Stimulated activated effector memory CD8-positive, alpha-beta T cell treated with anti-CD3 and anti-CD28 coated beads, Interleukin-12 subunit alpha, Interleukin-12 subunit beta, amount 100 ng/mL, for 72 hours (primary cell): ENCODE data around the gene FRMD8.
A peak's percentile ranks its signal among the peaks of the same experiment; 100 is the strongest.

ENCODE experiments used
- ATAC-seq: fragments of 150-1000 bp; cut with Tn5 transposase; 2 replicates; pipeline ENCODE4 v1.10.0; 2021
- DNase-seq, 2 donors: peaks; one replicate each; pipeline ENCODE4 v3.0.0; 2021 to 2022; ENCODE audit warnings: low spot score in 2 of 2
- H3K27ac Mint-ChIP-seq: one replicate; pipeline ENCODE4 v1.8.0; 2022; ENCODE audit warnings: mild to moderate bottlenecking, mixed read lengths
- H3K36me3 Mint-ChIP-seq: one replicate; pipeline ENCODE4 v1.8.0; 2022; ENCODE audit warnings: mild to moderate bottlenecking, mixed read lengths
- H3K4me1 Mint-ChIP-seq: one replicate; pipeline ENCODE4 v1.8.0; 2022; ENCODE audit warnings: mixed read lengths
- H3K4me3 Mint-ChIP-seq: one replicate; pipeline ENCODE4 v1.8.0; 2022; ENCODE audit warnings: mild to moderate bottlenecking, mixed read lengths
- H3K9me3 Mint-ChIP-seq: one replicate; pipeline ENCODE4 v1.8.0; 2022; ENCODE audit warnings: mixed read lengths

Gene FRMD8

DNA sequence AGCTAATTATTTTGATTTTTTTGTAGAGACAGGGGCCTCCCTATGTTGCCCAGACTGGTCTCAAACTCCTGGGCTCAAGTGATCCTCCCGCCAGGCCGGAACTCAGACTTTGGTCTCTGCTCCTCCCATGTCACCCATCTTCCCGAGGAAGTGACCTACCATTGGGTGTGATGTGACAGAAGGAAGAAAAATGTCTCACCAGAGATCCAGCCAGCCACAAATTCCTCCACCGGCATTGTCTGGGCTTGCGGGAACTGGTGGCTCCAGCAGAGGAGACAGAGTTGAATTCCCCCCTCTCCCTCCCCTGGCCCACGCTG lies 4.8 kb upstream of the FRMD8 start:
- DNase-seq (no peak), ATAC-seq (no peak)
- H3K36me3 Mint-ChIP-seq, result peaks cover 25% of the 10 kb centered on the region
- peak overlapping the region; percentile 92 for H3K4me3 Mint-ChIP-seq
- peak overlapping the region; percentile 95 for H3K27ac Mint-ChIP-seq
- peaks cover 49% of the 10 kb centered on the region for H3K4me1 Mint-ChIP-seq
- H3K9me3 Mint-ChIP-seq, result no peaks in the 10 kb centered on the region

DNA sequence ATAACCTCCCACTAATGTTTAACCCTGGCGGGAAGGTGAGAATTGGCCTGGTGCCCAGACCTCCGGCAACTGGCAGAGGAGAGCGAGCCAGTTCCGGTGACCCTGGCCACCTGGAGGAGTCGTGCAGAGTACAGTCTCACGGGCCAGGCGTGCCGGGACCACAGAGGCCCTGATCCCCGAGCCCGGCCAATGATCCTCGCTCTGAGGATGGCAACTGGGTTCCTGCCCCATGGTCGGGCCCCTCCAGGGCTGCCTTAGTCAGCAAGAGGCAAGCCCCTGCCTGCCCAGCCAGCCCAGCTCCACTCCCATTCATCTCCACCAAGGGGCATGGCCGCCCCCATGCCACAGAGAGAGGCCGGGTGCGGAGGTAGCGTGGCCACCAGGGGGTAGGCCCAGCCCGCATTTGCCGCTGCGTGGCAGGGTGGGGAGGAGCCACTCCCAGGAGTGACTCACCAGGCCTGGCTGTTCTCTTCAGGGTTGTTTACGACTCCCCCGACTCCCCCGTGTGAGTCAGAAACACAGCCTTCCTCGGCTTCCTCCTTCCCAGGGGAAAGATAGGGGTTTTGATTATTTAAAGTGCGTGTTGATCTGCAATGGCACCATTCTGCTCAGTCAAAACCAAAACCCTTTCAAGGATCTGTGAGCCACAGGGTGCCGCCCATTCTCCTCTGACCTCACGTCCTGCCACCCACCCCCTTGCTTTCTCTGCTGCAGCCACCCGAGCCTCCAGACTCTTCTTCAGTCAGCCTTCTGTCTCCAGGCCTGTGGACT lies 4.2 kb upstream of the FRMD8 start, which contains the start of gene SLC25A45:
Gene SLC25A45 (minus strand): TSS at position 614 of the 771 bp plus-strand sequence. CDS start 695 bp downstream, outside the sequence.
- H3K4me1 Mint-ChIP-seq, result peaks cover 53% of the 10 kb centered on the region
- H3K4me3 Mint-ChIP-seq, result peak within 1 kb of the TSS; percentile 92
- H3K9me3 Mint-ChIP-seq, result no peaks in the 10 kb centered on the region
- ATAC-seq (peak; percentile 91), DNase-seq (peak; percentile 83 to 96)
- H3K27ac Mint-ChIP-seq, result peak within 1 kb of the TSS; percentile 95
- peaks cover 26% of the 10 kb centered on the region for H3K36me3 Mint-ChIP-seq

DNA sequence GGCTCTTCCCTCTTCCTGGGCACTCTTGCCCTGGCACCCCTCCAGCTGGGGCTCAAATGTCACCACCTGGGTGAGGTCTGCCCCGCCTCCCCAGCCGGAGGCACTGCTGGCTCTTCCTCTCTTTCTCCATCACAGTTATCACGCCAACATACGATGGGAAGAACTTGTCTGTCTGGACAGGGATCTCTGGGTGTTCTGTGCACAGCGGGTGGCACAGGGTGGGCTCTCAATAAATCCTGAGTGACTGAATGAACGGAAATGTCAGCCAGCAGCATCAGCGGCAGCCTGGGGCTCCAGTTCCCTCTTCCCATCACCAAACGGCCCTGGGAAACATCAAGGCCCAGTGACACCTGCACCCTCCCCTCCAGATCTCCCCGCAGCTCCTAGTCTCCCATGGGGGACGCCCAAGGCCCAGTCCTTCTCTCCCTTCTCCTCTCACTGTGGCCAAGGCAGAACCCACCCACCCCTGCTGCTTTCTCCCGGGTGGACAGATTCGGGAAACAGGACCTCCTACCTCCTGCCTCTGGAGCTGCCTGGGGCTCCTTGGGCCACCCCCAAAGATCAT lies 3.6 kb upstream of the FRMD8 start:
- H3K9me3 Mint-ChIP-seq, result no peaks in the 10 kb centered on the region

DNA sequence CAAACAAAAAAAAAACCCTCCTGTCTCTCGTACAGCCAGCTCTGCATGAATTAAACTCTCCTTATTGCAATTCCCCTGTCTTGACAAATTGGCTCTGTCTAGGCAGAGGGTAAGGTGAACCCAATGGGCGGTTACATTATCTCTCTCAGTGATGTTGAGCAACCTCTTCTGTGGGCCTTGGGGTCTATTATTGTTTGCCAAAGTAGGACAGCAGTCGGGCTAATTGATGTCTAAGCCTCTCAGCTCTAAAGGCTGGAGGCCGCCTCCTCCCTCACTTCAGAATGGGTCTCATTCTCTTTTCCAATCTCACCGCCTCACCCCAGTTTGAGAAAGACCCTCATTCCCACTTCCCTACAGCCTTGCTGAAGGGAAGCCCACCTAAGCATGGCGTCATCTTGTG lies 2.7 kb upstream of the FRMD8 start:
- ATAC-seq, result no peak
- Mint-ChIP-seq H3K27ac (peak overlapping the region; percentile 95), H3K36me3 (peaks cover 42% of the 10 kb centered on the region), H3K4me3 (peak overlapping the region; percentile 92), H3K4me1 (peaks cover 67% of the 10 kb centered on the region), H3K9me3 (no peaks in the 10 kb centered on the region)
- DNase-seq, result no peak

More for the DNA sequence above, 3.6 kb upstream of the FRMD8 start:
- H3K27ac Mint-ChIP-seq, result peak overlapping the region; percentile 95
- peak overlapping the region; percentile 92 for H3K4me3 Mint-ChIP-seq
- H3K36me3 Mint-ChIP-seq, result peaks cover 33% of the 10 kb centered on the region
- DNase-seq (no peak), ATAC-seq (no peak)
- peaks cover 58% of the 10 kb centered on the region for H3K4me1 Mint-ChIP-seq

DNA sequence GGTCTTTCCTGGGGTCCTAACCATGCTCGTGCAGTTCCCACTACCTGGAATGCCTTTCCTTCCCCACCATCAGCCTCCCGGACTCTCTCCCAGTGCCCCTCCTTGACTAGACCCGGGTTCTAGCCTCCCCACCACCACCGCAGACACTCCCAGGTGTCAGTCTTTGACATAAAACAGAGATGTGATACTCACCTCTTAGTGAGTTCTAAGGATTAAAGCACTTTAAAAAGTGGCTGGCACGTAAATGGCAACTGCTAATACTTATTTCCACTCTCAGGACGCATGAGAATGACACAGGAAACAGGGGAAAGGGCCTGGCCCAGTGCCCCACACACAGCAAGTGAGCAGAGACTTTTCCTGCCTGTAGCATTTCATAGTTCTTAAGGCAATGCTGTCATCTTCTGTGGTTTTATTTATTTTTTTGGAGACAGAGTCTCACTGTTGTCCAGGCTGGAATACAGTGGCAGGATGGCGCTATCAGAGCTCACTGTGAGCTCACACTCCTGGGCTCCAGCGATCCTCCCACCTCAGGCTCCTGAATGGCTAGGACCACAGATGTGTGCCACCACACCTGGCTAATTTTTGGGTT lies 2.0 kb upstream of the FRMD8 start:
- ATAC-seq, result no peak
- peak overlapping the region; percentile 95 for H3K27ac Mint-ChIP-seq
- H3K9me3 Mint-ChIP-seq, result no peaks in the 10 kb centered on the region
- peaks cover 73% of the 10 kb centered on the region for H3K4me1 Mint-ChIP-seq
- peaks cover 48% of the 10 kb centered on the region for H3K36me3 Mint-ChIP-seq
- no peak for DNase-seq
- peak overlapping the region; percentile 92 for H3K4me3 Mint-ChIP-seq

DNA sequence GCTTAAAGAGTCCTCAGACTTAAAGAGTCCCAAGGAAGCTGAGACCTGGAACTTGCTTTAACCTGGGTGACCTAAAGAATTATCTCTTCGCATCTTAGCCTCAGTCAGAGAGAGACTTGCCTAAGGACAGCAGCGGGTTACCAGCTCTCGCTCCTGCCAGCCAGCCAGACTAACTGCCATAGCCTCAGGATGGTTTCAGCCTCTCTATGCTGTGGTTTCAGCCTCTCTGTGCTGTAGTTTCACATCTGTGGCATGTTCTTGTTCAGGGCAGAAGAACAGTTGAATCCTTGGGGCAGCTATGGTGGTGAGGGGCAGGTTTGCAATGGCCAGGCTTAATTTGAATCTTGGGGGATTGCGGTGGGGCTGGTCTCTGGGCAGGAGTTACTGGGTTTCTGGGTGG lies 2.3 kb downstream of the FRMD8 start:
- H3K4me3 Mint-ChIP-seq, result peak overlapping the region; percentile 92
- DNase-seq (no peak), ATAC-seq (no peak)
- H3K4me1 Mint-ChIP-seq, result peaks cover 77% of the 10 kb centered on the region
- H3K9me3 Mint-ChIP-seq, result no peaks in the 10 kb centered on the region
- peaks cover 54% of the 10 kb centered on the region for H3K36me3 Mint-ChIP-seq
- peak overlapping the region; percentile 85 for H3K27ac Mint-ChIP-seq

DNA sequence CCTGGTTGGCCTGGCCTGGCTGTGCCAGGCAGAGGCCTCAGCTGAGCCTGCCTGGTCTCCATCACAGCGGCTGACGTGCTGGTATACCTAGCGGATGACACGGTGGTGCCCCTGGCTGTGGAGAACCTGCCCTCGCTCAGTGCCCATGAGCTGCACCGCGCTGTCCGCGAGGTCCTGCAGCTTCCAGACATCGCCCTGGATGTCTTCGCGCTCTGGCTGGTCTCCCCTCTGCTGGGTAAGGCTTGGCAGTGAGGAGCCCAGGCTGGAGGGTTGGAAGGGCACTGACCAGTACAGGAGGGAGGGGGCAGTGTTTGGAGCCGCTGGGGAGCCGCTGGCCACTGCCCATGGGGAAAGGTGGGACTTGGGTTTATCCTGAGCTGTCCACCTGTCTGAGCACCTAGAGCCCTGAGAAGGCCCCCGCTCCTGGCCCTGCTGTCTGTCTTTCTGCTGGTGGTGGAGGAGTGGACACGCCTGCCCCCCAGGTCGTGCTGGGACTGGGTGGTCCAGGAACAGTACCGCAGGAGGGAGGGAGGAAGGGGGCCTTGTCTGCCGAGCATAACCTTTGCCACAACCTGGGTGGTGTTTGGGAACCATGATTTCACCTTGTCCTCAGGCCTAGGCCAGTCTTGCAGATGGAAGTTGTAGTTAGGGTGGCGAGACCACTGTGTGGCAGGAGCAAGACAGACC lies 3.0 kb downstream of the FRMD8 start:
- peak overlapping the region; percentile 85 for H3K27ac Mint-ChIP-seq
- H3K4me1 Mint-ChIP-seq, result peaks cover 70% of the 10 kb centered on the region
- ATAC-seq, result no peak
- peak overlapping the region; percentile 92 for H3K4me3 Mint-ChIP-seq
- H3K9me3 Mint-ChIP-seq, result no peaks in the 10 kb centered on the region
- DNase-seq, result no peak
- peaks cover 57% of the 10 kb centered on the region for H3K36me3 Mint-ChIP-seq

DNA sequence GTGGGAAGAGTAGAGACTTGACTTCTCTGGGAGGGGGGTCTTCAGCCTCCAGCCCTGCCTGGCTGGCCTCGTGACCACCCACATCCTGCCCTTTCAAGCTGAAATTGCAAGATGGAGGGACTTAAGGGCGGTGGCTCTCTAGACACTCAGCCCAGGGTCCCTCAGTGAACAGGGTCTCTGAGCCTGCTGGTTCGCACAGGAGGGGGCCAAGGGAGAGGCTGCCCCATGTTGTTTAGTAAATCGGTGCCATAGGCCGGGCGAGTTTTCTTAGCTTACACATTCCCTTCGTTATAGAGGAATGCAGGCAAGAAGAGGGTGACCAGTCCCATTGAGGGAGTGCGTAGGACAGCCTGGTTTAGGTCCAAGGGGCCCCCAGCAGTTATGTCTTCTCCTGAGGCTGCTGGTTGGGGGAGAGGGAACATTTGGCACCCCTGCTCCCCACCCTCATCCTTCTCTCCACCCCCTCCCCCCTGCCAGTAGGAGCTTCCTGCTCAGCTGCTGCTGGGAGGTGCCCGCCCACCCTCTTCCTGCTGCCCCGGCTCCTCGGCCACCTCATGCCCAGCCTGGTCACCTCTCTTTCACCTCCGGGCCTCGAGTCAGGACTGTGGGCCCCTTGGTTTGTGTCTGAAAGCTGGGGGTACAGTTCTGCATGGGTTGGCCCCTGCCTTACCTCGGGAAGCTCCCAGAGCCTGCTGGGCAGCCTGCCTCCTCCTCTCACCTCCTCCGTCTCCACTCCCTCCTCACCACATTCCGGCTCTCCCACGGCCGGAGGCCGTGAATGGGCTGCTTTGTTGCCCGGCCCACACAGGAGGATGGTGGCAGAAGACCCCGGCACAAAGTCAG lies 3.9 kb downstream of the FRMD8 start:
- ATAC-seq, result no peak
- DNase-seq, result no peak
- peak overlapping the region; percentile 11 for H3K4me3 Mint-ChIP-seq
- peaks cover 57% of the 10 kb centered on the region for H3K36me3 Mint-ChIP-seq
- peaks cover 61% of the 10 kb centered on the region for H3K4me1 Mint-ChIP-seq
- H3K9me3 Mint-ChIP-seq, result no peaks in the 10 kb centered on the region
- H3K27ac Mint-ChIP-seq, result peak overlapping the region; percentile 86

DNA sequence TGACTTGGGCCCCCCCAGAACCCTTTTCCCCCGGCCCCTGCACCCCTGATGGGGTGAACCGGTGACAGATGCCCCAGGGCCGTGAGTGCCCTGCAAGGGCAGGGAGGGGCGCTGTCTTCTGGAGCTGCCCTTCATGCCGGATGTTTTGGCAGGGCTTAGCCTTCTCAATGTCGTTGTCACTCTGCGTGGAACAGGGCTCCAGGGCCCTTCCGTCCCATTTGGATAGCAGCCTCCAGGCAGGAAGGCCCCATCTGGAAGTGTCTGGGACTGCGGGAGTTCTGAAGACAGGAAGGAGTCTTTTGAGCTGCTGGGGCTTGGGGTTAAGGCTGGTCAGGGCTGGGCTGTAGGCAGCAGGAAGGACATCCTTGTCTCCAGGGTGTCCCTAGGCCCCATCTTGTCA lies 4.6 kb downstream of the FRMD8 start:
- H3K4me1 Mint-ChIP-seq, result peaks cover 59% of the 10 kb centered on the region
- peaks cover 58% of the 10 kb centered on the region for H3K36me3 Mint-ChIP-seq
- peak overlapping the region; percentile 11 for H3K4me3 Mint-ChIP-seq
- DNase-seq, result no peak
- no peak for ATAC-seq
- peak overlapping the region; percentile 86 for H3K27ac Mint-ChIP-seq
- H3K9me3 Mint-ChIP-seq, result no peaks in the 10 kb centered on the region

DNA sequence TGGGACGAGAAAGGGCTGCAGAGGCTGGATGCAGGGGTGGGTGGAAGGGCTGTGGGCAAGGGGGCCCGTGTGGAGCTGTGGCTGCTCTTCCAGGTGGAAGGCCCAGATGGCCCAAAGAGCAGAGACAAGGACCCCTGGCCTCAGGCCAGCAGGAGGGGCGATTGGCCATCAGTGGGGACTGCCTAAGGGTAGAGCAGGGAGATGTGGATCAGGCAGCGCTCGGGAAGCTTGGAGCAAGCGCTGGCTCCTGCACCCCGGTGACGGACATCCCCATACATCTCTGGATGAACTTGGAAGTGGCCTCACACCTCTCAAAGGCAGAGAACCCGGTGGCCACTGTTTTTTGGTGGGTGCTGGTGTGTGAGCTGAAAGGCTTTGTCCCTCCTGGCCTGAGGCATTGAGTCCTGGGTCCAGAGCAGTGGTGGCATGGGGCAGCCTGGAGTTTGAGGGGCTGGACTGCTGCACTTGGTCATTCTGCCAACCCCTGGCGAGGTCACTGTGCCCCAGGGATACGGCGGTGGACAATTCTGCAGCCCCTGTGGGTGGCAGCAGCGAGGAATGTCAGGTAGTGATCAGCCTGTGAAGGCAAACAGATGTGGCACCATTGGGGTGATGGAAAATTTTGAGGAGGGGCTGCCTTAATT lies 5.9 kb downstream of the FRMD8 start:
- peak overlapping the region; percentile 86 for H3K27ac Mint-ChIP-seq
- no peak overlapping the region for H3K4me3 Mint-ChIP-seq
- ATAC-seq, result no peak
- H3K9me3 Mint-ChIP-seq, result no peaks in the 10 kb centered on the region
- peaks cover 62% of the 10 kb centered on the region for H3K4me1 Mint-ChIP-seq
- H3K36me3 Mint-ChIP-seq, result peaks cover 64% of the 10 kb centered on the region
- DNase-seq, result no peak

DNA sequence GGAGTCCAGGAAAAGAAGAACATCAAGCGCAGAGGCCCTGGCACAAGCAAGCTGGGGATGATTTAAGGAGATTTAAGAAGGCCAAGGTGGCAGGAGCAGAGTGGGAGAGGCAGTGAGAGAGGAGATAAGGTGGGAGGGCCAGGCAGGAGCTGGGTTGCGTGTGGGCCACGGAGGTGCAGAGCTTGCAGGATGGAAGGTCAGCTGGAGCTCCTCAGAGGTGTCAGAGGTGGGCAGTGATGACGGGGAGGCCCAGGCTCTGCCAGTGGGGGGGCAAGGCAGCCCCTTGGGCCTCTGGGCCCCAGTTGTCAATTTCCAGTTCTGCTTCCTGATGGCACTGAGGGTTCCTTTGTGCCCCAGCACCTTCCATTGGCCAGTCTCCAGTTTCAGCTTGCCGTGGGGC lies 6.5 kb downstream of the FRMD8 start:
- ATAC-seq (no peak), DNase-seq (no peak)
- H3K27ac Mint-ChIP-seq, result peak overlapping the region; percentile 86
- H3K4me3 Mint-ChIP-seq, result no peak overlapping the region
- H3K9me3 Mint-ChIP-seq, result no peaks in the 10 kb centered on the region
- peaks cover 64% of the 10 kb centered on the region for H3K36me3 Mint-ChIP-seq
- H3K4me1 Mint-ChIP-seq, result peaks cover 60% of the 10 kb centered on the region

DNA sequence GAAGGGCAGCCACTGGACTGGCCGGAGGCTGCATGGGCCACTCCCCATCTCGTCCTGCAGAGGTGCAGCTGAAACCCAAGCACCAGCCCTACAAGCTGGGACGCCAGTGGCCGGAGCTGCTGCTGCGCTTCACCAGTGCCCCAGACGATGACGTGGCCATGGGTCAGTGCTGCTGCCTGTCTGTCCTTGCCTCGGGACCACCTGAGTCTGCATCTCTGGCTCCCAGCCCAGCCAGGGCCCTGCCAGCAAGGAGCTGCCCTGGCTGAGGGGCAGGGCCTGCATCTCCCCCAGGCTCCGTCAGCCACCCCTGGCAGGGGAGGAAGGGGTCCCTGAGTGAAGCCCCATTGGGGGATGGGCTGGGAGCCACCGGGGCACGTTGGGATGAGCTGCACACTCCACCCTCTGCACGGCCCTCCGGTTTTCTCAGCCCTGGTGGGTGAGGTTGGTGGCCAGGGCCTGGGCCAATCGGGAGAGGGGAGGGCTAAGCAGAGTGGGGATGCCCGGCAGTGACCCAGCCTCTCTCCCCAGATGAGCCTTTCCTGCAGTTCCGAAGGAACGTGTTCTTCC lies 7.2 kb downstream of the FRMD8 start:
- Mint-ChIP-seq H3K4me1 (peaks cover 58% of the 10 kb centered on the region), H3K4me3 (no peak overlapping the region), H3K27ac (no peak overlapping the region), H3K36me3 (peaks cover 64% of the 10 kb centered on the region), H3K9me3 (no peaks in the 10 kb centered on the region)
- ATAC-seq (no peak), DNase-seq (no peak)

DNA sequence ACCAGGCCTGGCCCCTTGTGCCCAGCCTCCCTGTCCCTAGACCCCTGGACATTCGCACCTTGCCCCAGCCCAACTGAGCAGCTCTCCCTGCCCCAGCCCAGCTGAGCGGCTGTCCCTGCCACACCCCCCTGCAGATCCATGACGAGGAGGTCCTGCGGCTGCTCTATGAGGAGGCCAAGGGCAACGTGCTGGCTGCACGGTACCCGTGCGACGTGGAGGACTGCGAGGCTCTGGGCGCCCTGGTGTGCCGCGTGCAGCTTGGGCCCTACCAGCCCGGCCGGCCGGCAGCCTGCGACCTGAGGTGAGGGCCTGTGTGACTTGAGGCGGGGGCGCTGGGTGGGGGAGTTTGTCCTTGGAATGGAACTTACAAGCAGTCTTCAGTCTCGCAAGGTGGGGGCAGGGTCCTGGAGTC lies 7.7 kb downstream of the FRMD8 start:
- H3K27ac Mint-ChIP-seq, result no peak overlapping the region
- ATAC-seq, result no peak
- no peak for DNase-seq
- no peak overlapping the region for H3K4me3 Mint-ChIP-seq
- H3K36me3 Mint-ChIP-seq, result peaks cover 64% of the 10 kb centered on the region
- H3K9me3 Mint-ChIP-seq, result no peaks in the 10 kb centered on the region
- peaks cover 54% of the 10 kb centered on the region for H3K4me1 Mint-ChIP-seq

DNA sequence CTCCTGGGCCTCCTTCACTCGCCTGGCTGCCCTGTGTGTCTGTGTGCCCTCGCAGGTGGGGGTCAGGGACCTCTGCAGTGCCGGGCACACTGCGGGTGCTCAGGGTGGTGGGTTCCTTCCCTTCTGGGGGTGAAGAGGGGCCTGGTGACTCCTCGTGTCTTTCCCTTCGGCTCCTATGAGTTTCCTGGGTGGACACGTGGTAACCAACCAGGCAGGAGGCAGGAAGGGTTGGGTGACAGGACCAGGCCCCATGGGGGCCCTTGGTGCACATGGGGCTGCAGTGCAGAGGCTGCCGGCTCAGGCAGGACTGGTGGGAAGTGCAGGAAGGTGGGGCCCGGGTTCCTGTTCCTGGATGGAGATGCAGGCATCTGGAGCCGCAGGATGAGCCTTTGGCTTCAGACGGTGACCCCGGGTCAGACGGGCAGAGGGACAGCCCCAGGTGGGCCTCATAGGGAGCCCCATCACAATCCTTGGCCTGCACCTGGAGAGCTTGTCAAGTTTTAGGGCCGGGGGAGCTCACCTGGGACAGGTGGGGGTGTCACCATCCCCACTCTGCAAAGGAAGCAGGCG lies 9.6 kb downstream of the FRMD8 start:
- ATAC-seq (no peak), DNase-seq (no peak)
- H3K4me3 Mint-ChIP-seq, result no peak overlapping the region
- H3K4me1 Mint-ChIP-seq, result peaks cover 35% of the 10 kb centered on the region
- H3K27ac Mint-ChIP-seq, result peak overlapping the region; percentile 52
- no peaks in the 10 kb centered on the region for H3K9me3 Mint-ChIP-seq
- H3K36me3 Mint-ChIP-seq, result peaks cover 71% of the 10 kb centered on the region
